Glomerular visceral epithelial cell (primary cell): ENCODE data around the gene SIRPA.
"Not testable (repeated sequence)": the region's sequence is repeated elsewhere in the genome, so short reads cannot be mapped to it uniquely, and the experiment has no call there.

Source experiments
- DNase-seq: peaks from one replicate; pipeline ENCODE4 v3.0.0-alpha.2; 2016; ENCODE audit errors: extremely low spot score

Gene SIRPA

GRCh38 chr20:1907586-1907985 is 12.4 kb downstream of the SIRPA start:
- DNase-seq = peak; percentile 73

DNA sequence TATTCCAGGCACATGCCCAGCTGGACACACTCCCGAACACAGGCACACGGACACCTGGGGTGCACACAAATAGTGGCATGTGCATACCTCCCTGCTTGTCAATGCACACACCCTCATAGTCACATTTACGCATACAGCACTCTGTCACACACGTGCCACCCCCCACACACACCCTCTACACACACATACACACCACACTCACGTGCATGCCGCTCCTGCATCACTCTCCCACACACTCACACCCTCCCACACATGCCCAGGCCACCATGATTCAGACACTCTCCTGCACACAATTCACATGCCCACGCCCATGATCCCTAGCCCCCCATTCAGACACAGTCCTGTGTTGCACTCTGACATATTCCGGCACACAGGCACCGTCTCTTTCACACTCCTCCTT is 13.0 kb downstream of the SIRPA start:
- no peak for DNase-seq

GRCh38 chr20:1909097-1909496 is 13.9 kb downstream of the SIRPA start:
- no peak for DNase-seq

- no peak for DNase-seq
Measured at GRCh38 chr20:1911536-1911935, 16.3 kb downstream of the SIRPA start.

DNA sequence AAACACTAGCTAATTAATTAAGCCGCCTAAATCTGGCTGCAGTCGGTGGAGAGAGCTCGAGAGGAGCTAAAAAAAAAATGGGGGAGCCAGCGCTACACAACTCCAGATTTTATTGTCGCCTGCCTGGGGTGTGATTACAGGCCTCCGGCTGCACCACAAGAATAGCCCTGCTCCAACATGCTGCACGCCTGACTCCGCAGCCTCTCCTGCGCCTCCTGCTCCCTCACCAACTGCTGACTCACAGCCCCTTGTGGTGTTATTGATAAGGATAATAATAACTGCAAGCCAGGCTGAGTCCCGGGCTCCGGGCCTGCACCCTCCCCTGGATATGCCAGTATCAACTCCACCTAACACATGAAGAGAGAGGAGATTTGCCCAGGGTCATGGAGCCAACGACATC is 16.8 kb downstream of the SIRPA start:
- DNase-seq = no peak

GRCh38 chr20:1912646-1913045 is 17.4 kb downstream of the SIRPA start:
- DNase-seq = no peak

- DNase-seq = not testable (repeated sequence)
Measured at GRCh38 chr20:1915233-1915632, 20.0 kb downstream of the SIRPA start.

- no peak for DNase-seq
Measured at GRCh38 chr20:1915725-1916124, 20.5 kb downstream of the SIRPA start.

DNA sequence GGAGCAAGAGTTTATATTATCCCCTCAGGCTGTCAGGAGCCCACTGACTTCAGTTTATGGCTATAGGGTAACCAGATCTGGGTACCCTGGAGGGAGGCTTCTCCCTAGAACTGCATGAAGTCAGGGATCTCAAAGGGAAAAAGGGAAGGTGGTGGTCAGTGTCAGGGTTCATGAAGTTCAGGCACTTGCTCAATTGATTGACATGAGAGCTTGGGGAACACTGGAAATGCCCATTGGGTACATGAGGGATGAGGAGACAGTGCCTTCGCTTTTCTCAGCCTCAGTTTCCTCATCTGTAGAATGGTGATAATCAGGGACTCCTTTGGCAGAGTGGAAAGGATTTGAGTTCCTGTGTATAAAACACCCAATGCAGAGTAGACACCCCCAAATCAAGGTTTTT is 22.6 kb downstream of the SIRPA start:
- no peak for DNase-seq

DNA sequence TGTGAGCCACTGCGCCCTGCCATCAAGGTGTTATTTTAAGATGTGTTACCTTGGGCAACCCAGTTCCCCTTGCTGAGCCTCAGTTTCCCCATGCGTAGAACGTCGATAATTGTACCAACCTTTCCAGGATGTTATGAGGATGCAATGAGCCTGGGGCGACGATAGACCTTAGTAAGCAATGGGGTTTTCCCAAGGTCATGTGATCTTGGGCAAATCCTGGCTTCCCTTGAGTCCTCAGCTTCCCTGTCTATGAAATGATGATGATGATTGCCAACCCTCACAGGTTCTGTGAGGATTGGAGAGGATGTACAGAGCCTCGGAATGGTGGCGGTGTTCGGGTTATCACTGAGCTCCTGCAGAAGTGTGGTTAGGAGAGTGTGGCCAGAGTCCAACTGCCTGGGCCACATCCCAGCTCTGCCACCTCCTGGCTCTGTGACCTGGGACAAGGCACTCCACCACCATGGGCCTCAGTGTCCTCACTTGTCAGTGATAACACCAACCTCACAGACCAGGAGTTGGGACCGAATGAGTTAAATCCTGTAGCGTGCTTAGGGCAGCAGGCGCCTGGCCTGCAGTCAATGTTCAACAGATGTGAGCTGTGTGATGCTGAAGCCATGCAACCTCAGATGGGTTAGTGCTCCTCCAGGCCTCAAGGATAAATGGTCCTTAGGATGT is 23.4 kb downstream of the SIRPA start:
- no peak for DNase-seq

GRCh38 chr20:1920252-1920651 is 25.0 kb downstream of the SIRPA start:
- DNase-seq = peak; percentile 95

DNA sequence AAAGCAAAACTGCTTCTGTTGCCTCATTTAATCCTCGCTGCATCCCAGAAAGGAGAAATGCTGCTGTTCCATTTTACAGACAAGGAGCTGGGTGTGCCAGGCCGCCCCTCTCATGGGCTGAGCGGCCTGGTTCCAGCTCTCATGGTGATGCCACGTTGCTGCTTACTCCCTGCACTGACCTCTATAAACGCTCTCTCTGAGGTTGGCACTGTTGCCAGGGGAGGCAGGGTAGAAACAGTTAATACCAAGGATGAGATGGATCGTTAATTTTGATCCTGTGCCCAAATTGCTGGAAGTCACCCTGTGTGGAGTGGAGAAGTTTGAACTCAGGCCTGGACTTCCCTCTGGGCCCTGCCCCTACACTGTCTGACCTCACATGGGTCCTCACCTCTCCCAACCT is 25.6 kb downstream of the SIRPA start:
- peak; percentile 81 for DNase-seq

- not testable (repeated sequence) for DNase-seq
Measured at GRCh38 chr20:1921985-1922384, 26.8 kb downstream of the SIRPA start.

GRCh38 chr20:1922786-1923185 is 27.6 kb downstream of the SIRPA start:
- no peak for DNase-seq

GRCh38 chr20:1924910-1925861 is 30.0 kb downstream of the SIRPA start:
- no peak for DNase-seq

DNA sequence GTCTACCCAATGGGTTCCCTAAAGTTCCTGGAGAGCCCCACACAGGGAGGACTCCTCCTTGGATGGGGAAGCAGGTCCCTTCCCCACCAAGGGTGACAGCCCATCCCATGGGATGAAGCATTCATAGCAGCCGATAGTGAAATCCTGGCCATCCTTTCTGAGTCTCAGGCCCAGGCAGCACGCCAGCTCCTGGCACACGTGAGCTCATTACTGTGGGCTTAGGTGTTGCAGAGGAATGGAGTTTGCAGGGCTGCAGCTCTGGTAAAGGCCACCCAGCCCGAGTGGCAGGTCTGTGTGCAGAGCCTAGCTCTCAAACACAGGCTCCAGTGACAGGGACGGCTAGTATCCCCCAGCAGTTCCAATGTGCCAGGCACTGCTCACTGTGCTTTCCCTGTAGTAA is 31.0 kb downstream of the SIRPA start:
- no peak for DNase-seq

DNA sequence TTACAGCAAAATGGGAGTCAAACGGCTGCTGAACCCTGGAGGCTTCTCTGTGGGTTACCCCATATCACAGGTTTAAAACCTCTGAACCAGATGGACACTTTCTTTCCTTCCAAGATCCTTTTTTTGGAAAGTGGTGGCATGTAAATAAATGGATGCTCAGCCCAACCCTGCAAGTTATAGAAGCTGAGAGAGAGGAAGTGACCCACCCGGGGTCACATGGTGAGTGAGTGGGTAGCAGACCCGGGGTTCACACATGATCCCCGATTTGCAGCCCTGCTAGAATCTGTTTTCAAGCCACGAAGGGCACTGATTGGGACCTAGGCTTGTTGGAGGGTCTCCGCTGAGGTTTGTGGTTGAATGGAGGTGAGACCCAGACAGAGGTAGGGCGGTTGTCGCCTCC is 32.0 kb downstream of the SIRPA start:
- no peak for DNase-seq

- DNase-seq = no peak
Measured at GRCh38 chr20:1928154-1928553, 32.9 kb downstream of the SIRPA start.

DNA sequence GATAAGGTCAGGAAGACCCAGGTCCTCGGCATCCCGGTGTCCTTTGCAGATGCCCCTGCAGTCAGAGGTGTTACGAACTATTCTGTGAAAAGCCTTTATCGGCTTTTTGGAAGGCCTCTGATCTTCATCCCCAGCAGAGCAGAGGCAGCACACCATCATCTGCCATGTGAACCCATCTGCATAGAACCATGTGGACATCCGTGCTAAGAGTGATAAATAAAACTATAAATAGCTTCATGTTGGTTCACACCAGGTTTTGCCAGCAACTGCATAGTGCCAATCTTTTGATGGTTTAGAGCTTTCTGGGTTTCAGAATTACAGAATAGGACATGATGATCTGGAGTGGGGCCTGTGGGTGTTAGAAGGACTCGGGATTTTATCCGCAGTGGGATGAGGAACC is 33.6 kb downstream of the SIRPA start:
- DNase-seq = no peak

DNA sequence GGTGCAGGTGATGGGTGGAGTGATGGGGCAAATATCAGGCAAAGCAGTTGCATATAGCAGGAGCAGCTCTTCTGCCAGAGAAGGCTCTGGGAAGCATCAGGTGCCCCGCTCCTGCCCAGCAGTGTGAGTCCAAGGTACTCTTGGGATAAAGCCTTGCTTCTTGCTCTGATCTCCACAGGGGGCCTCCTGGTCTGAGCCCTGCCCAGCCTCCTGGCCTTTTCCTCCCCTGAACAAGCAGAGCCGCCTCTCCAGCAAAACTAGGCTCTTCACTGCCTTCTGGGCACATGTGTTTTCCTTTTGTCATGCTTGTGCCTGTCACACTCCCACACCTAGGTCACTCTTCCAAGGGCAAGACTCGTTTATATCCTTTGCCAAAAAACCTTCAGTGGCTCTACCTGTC is 34.3 kb downstream of the SIRPA start:
- no peak for DNase-seq

DNA sequence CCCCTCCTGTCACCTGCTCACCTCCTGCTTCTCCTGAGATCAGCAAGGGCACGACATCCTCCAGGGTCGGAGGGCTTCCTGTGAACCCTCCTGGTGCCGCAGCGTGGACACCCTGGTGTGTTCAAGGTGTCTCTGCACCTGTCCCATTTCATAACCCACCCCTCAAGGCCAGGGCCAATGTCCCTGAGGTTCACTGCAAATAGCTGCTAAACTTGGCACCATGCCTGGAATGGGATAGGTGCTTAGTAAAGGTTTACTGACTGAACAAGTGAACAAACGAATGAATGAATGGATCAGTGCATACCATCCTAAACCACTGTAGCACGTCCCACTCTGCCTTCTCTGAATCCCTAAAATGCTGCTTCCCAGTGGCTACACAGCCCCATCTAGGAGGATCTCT is 35.0 kb downstream of the SIRPA start:
- DNase-seq = no peak

GRCh38 chr20:1931830-1932229 is 36.6 kb downstream of the SIRPA start:
- DNase-seq = no peak

- no peak for DNase-seq
Measured at GRCh38 chr20:1932971-1933370, 37.8 kb downstream of the SIRPA start.
